Stimulated activated CD8-positive, alpha-beta memory T cell treated with anti-CD3 and anti-CD28 coated beads, Interleukin-4, amount 100 ng/mL, for 1 hour (primary cell): Measurements from ENCODE around the gene MRGPRD.

Experiments
- DNase-seq, 2 donors: peaks; one replicate each; pipeline ENCODE4 v3.0.0-alpha.2; 2020; ENCODE audit warnings: low read depth in 2 of 2, low spot score in 1 of 2

MRGPRD gene

GRCh38 chr11:68950270-68950669, 30.5 kb downstream of the MRGPRD start:
- no peak for DNase-seq

- no peak for DNase-seq
Observed at GRCh38 chr11:68948935-68949334, 31.9 kb downstream of the MRGPRD start.

GRCh38 chr11:68948496-68948895, 32.3 kb downstream of the MRGPRD start:
- no peak for DNase-seq

GRCh38 chr11:68947151-68947550, 33.6 kb downstream of the MRGPRD start:
- DNase-seq, result no peak

- no peak for DNase-seq
Observed at GRCh38 chr11:68946416-68947090, 34.2 kb downstream of the MRGPRD start.

- no peak for DNase-seq
Observed at GRCh38 chr11:68942751-68943271, 38.0 kb downstream of the MRGPRD start.

- no peak for DNase-seq
Observed at GRCh38 chr11:68942095-68942620, 38.6 kb downstream of the MRGPRD start.

GRCh38 chr11:68941324-68942094, 39.3 kb downstream of the MRGPRD start:
- no peak for DNase-seq

GRCh38 chr11:68940651-68941323, 40.0 kb downstream of the MRGPRD start:
- no peak for DNase-seq

- DNase-seq, result no peak
Observed at GRCh38 chr11:68939583-68940555, 40.9 kb downstream of the MRGPRD start.

GRCh38 chr11:68938816-68939582, 41.8 kb downstream of the MRGPRD start:
- no peak for DNase-seq

GRCh38 chr11:68938088-68938487, 42.7 kb downstream of the MRGPRD start:
- no peak for DNase-seq

- DNase-seq, result no peak
Observed at GRCh38 chr11:68936676-68937620, 43.8 kb downstream of the MRGPRD start.

GRCh38 chr11:68936358-68936636, 44.5 kb downstream of the MRGPRD start:
- no peak for DNase-seq

GRCh38 chr11:68935516-68936357, 45.0 kb downstream of the MRGPRD start:
- DNase-seq, result no peak

- DNase-seq, result no peak
Observed at GRCh38 chr11:68935066-68935465, 45.7 kb downstream of the MRGPRD start.

GRCh38 chr11:68934666-68935065, 46.1 kb downstream of the MRGPRD start:
- DNase-seq, result no peak

- DNase-seq, result no peak
Observed at GRCh38 chr11:68934321-68934645, 46.5 kb downstream of the MRGPRD start.
